ENCODE results near the gene WFDC5.
A peak's percentile ranks its signal among the peaks of the same experiment; 100 is the strongest.
"Not testable (repeated sequence)": the region's sequence is repeated elsewhere in the genome, so short reads cannot be mapped to it uniquely, and the experiment has no call there.

Gene WFDC5, protein sequence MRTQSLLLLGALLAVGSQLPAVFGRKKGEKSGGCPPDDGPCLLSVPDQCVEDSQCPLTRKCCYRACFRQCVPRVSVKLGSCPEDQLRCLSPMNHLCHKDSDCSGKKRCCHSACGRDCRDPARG

GRCh38 chr20:45114465-45115385 is at the start of gene WFDC5:
TSS of gene WFDC5 (minus strand) at chr20:45115174. CDS start at chr20:45115083, 91 bp downstream.
- no peak for DNase-seq

GRCh38 chr20:45163083-45163803 is 48.3 kb upstream of the WFDC5 start:
- DNase-seq: no peak

GRCh38 chr20:45157962-45158361 is 43.0 kb upstream of the WFDC5 start:
- DNase-seq: no peak

GRCh38 chr20:45156713-45157112 is 41.7 kb upstream of the WFDC5 start:
- DNase-seq: no peak

DNA sequence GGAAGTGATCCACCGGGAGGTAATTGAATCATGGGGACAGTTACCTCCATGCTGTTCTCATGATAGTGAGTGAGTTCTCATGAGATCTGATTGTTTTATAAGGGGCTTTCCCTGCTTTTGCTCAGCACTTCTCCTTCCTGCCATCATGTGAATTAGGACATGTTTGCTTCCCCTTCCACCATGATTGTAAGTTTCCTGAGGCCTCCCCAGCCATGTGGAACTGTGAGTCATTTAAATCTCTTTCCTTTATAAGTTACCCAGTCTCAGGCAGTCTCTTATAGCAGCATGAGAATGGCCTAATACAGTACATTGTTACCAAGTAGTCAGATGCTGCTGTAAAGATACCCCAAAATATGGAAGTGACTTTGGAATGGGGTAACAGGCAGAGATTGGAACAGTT is 39.8 kb upstream of the WFDC5 start:
- DNase-seq: not testable (repeated sequence)

- no peak for DNase-seq
Observed at GRCh38 chr20:45154183-45154582, 39.2 kb upstream of the WFDC5 start.

- no peak for DNase-seq
Observed at GRCh38 chr20:45153752-45154151, 38.8 kb upstream of the WFDC5 start.

GRCh38 chr20:45153147-45153546 is 38.2 kb upstream of the WFDC5 start:
- no peak for DNase-seq

- no peak for DNase-seq
Observed at GRCh38 chr20:45152405-45152804, 37.4 kb upstream of the WFDC5 start.

DNA sequence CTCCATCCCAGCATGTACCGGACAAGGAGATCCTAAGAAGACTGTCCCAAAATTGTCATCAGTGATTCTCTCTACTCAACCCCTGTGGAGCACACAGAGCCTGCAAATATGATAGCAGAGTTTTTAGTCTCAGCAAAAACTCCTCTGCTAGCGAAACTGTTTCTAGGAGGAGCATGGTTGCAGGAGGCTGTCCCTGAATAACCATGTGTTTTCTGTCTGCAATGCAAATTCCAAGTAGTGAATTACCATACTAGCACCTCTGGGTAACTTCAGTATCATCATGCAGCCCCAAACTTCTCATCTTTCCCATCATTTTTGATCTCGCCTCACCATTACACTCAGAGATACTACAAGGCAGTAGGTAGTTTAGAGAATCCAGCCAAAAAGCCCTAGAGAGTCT is 34.1 kb upstream of the WFDC5 start:
- DNase-seq: no peak

GRCh38 chr20:45140836-45141235 is 25.9 kb upstream of the WFDC5 start:
- no peak for DNase-seq

GRCh38 chr20:45139733-45140375 is 24.9 kb upstream of the WFDC5 start:
- DNase-seq: not testable (repeated sequence)

DNA sequence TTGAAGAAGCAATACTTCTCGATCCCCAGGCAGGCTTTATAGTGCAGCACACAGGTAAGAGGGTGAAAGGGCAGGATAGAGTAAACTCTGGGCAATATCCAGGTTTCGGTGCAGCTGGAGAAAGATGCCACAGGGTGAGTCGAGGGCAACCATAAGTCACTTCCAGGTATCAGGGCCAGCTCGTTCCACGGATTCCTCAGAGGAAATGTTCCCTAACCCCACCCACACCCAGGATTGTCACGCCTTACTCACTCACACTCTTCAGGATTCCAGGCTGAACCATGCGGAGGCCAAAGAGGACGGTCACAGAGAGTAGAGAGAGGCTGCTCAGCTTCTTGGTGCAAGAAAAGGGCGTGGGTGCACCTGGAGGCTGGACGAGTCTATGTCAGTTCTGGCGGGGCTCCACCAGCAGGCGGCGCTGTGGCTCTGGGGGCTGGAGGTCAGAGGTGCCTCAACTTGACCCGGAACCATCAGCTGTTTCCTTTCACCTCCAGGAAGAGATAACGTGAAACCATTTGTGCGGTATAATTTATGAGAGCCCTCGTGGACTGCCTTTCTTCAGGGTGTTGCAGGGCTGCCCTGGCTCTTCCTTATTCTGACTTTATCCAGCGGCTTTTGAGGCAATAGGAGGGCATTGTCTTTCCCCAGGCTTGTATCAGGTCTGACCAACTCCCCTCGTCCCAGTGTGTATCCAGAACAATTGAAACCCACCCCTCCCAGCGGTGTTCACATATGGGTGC is 23.8 kb upstream of the WFDC5 start:
- DNase-seq: peak; percentile 4 to 45 (median 26)

DNA sequence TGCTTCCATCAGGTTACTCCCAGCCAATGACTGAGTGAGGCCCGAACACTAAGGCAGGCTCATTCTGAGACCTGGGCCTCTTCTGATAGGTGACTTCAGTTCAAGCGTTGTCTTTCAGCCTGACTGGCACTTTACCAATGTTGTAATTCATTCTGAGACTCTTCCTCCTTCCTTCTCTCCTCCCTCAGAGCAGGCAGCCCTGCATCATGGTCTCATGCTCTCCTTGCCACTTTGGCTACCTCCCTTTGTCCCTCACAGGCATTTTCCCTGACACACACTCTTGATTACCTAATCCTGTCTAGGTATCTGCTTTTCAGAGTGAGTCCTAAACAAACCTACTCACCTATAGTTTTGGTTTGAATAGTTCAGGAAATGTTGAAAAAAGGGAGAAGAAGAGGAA is 21.9 kb upstream of the WFDC5 start:
- no peak for DNase-seq

- DNase-seq: no peak
Observed at GRCh38 chr20:45128099-45128498, 13.1 kb upstream of the WFDC5 start.

DNA sequence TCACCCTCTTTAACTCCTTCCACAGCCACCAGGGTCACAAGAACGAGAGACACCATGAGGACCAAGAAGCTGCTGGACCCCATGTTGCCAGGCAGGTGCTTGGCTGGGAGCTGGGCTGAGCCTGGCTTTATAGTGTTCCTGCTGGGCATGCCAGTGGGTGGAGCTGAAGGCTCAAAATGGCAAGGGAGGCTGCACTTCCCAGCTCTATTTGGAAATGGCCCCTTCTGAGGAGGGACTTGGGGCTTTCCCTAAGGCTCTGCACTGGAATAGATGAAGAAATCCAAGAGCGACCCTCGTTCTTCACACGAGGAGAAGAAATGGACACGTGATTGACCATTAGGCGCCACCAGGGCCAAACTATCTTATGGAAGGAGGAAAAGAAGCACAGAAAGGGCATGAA is 9.4 kb upstream of the WFDC5 start, which contains the start of gene WFDC12:
Gene WFDC12, minus strand, starts transcription at position 101 of the 400 bp plus-strand sequence. Its CDS starts 18 bp downstream, at position 83.
- DNase-seq: no peak

DNA sequence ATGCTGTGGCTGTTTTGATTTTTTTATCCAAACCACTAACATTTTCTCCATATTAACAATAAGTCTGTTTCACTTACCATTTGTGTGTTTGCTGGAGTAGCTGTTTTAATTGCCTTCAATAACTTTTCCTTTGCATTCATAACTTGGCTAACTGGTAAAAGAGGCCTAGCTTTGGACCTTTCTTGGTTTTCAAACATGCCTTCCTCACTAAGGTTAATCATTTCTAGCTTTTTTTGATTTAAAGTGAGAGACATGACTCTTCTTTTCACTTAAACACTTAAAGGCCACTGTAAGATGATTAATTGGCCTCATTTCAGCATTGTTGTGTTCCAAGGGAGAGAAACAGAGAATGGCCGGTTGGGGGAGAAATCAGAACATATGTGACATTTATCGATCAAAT is 6.4 kb upstream of the WFDC5 start:
- no peak for DNase-seq

- no peak for DNase-seq
Observed at GRCh38 chr20:45119556-45120266, 4.7 kb upstream of the WFDC5 start.

GRCh38 chr20:45118028-45118427 is 3.1 kb upstream of the WFDC5 start:
- no peak for DNase-seq

GRCh38 chr20:45117581-45117980 is 2.6 kb upstream of the WFDC5 start:
- no peak for DNase-seq

DNA sequence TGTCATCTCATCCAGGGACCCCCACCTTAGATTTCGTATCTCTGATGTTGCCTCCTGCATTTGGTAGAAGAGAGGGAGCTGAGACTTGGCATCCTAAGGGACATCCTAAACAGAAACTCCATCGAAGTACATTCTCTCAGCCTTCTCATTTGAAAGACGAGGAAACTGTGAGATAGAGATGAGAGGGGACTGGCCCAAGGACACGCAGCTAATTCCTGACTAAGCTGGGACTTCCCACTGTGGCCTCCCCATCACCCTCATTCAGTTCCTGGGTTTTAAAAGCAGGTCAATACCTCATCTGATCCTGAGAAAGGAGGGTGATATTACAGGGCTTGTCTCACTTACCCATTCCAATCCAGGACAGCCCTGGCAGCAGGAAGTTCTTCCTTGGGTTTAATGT is 855 bp upstream of the WFDC5 start:
- DNase-seq: no peak

DNA sequence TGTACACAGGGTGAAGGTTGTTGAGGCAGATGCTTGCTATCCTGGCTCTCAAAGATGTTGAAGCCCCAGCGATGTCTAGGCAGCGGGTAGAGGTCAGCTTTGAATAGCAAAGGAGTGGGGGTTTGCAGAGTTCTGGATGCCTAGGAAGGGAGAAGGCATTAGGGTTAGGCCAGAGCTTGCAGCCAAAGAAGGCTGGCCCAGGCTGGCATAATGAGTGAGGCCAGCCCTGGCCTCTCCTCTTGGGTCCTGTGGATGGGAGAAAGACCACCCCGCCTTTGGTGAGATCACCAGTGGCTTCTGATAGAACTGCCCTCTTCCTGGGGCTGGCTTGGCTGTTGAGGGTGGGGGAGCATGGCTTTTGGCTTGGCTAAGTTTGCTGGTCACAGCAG is 406 bp upstream of the WFDC5 start:
- DNase-seq: no peak

All from activated CD4-positive, CD25-positive, alpha-beta regulatory T cell (primary cell).